Measurements from ENCODE around the gene PSD2.
"Not testable (repeated sequence)": the region's sequence is repeated elsewhere in the genome, so short reads cannot be mapped to it uniquely, and the experiment has no call there.

GRCh38 chr5:139792655-139793054, 3.0 kb upstream of the PSD2 start:
- TF ChIP-seq POLR2AphosphoS5 (IDR thresholded peaks at IDR 0.05); CTCF (IDR thresholded peaks at IDR 0.05); POLR2A (IDR thresholded peaks at IDR 0.05); EP300 (IDR thresholded peaks at IDR 0.05; ENCODE audit: low read depth): not testable (repeated sequence)

Data from transverse colon (tissue), 4 donors.